ENCODE measurements around the gene CSHL1. TPM values are rescaled to one million over a fixed set of nuclear protein-coding genes. Genes with fewer than 3 reads are reported as not detected.

The CSHL1 gene
- total RNA-seq, 1 experiment from 2014 or later: not detected

DNA sequence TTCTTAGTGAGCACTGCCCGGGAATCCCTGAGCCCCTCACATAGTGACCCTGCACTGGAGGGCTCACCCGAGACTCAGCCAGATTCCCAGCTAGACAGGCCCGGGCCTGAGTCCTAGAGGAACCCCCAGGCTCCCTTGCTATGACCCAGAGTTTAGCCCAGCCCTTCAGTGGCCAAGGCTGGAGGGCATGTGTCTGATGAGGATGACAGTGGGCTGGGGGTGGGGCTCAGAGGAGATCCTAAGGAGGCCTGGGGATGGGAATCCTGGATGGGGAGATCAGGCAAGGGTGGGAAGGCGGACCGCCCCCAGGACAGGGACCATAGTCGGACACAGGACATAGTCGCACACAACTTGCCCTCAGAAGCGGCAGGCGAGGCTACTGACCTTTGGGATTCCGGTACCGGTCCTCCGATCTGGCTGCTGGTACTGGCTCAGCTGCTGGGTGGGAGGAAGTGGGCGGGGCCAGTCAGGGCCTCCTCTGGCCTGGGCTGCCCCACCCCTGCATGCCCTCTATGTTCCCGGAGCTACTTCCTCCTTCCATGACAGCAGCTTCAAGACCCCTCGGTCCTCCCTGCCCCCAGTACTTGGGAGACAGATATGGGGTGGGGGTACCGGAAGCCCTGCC lies 20.0 kb upstream of the CSHL1 start:
- H3K4me1 ChIP-seq: no peaks in the 10 kb centered on the region
- ChIA-PET POLR2A (no interaction called here), CTCF (interaction anchor here (3.1 kb wide), 1 partner anchor 16 kb away, joined by 10 read pairs; no protein-coding TSS in a partner anchor)
- TF ChIP-seq, protein P1, sequence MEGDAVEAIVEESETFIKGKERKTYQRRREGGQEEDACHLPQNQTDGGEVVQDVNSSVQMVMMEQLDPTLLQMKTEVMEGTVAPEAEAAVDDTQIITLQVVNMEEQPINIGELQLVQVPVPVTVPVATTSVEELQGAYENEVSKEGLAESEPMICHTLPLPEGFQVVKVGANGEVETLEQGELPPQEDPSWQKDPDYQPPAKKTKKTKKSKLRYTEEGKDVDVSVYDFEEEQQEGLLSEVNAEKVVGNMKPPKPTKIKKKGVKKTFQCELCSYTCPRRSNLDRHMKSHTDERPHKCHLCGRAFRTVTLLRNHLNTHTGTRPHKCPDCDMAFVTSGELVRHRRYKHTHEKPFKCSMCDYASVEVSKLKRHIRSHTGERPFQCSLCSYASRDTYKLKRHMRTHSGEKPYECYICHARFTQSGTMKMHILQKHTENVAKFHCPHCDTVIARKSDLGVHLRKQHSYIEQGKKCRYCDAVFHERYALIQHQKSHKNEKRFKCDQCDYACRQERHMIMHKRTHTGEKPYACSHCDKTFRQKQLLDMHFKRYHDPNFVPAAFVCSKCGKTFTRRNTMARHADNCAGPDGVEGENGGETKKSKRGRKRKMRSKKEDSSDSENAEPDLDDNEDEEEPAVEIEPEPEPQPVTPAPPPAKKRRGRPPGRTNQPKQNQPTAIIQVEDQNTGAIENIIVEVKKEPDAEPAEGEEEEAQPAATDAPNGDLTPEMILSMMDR (IDR thresholded peaks at IDR 0.05; ENCODE audit: insufficient read depth in 1 of 2, low read depth in 1 of 2, low read length in 1 of 2, severe bottlenecking in 1 of 2, unreplicated experiment in 1 of 2): no peak
- Mint-ChIP-seq H3K4me3 (ENCODE audit: unreplicated experiment) (no peak overlapping the region), H3K27me3 (ENCODE audit: insufficient read depth, unreplicated experiment) (peaks cover under 1% of the 10 kb centered on the region), H3K4me1 (ENCODE audit: low read depth, unreplicated experiment) (no peaks in the 10 kb centered on the region), H3K9me3 (ENCODE audit: unreplicated experiment) (no peaks in the 10 kb centered on the region), H3K36me3 (ENCODE audit: insufficient read depth, unreplicated experiment) (no peaks in the 10 kb centered on the region), H3K27ac (ENCODE audit: unreplicated experiment) (no peak overlapping the region)
- DNase-seq: no peak
- BruUV-seq (replicated peaks): no TSS peak
- intact Hi-C loops (cut with micrococcal nuclease; ENCODE audit: unreplicated experiment): no loop called here
- H3K27me3 ChIP-seq (replicated peaks; ENCODE audit: control insufficient read depth, insufficient read depth, low read length): no peaks in the 10 kb centered on the region
- no peaks in the 10 kb centered on the region for H3K36me3 ChIP-seq (ENCODE audit: control insufficient read depth, insufficient read depth, low read length)
- H3K4me3 ChIP-seq (ENCODE audit: low read depth, low read length): no peak overlapping the region
- no peaks in the 10 kb centered on the region for H3K9me3 ChIP-seq

DNA sequence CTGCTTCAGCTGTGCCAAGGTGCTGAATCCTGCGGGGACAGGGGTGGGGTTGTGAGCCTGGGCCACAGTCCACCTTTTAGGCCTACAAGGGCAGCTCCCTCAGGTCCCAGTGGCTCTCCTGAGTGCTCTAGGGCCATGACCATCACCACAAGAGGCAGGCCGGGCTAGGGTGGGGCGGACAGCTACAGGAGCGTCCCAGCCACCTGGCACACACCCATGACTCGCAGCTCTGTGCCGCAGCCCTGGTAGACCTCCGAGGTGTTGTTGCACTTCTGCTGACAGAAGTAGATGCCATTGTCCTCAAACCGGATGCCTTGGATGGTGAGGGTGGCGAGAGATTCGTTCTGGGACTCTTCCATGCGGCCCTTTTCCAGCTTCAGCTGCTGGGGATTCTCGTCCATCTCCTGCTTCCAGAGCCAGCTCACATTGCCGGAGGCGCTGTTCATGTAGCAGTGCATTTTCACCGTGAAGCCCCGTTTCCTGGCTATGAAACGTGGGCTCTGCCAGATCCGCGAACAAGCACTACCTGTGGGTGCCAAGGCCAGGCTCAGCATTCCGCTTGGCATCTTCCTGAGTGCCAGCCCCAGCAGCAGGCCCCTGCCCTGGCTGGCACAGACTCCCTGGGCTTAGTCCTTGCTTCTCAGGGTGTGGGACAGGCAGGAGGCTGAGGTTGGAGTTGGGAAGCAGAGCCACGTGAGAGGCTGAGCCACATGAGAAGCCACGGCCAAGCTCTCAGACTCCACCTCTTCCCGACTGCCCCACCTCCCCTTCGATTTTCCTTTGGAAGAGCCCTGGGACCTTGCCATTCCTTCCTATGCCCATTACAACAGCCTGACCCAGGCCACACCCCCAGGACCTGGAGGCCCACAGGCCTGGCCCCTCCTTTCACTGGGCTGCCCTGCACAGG lies 19.1 kb upstream of the CSHL1 start:
- Mint-ChIP-seq H3K4me1 (ENCODE audit: low read depth, unreplicated experiment) (no peaks in the 10 kb centered on the region), H3K9me3 (ENCODE audit: unreplicated experiment) (no peaks in the 10 kb centered on the region), H3K4me3 (ENCODE audit: unreplicated experiment) (no peak overlapping the region), H3K27me3 (ENCODE audit: insufficient read depth, unreplicated experiment) (no peaks in the 10 kb centered on the region), H3K27ac (ENCODE audit: unreplicated experiment) (no peak overlapping the region), H3K36me3 (ENCODE audit: insufficient read depth, unreplicated experiment) (no peaks in the 10 kb centered on the region)
- no peaks in the 10 kb centered on the region for H3K9me3 ChIP-seq
- no peaks in the 10 kb centered on the region for H3K27me3 ChIP-seq (replicated peaks; ENCODE audit: control insufficient read depth, insufficient read depth, low read length)
- H3K4me1 ChIP-seq: no peaks in the 10 kb centered on the region
- POLR2A ChIA-PET: no interaction called here
- TF ChIP-seq, protein P1 (IDR thresholded peaks at IDR 0.05; ENCODE audit: insufficient read depth in 1 of 2, low read depth in 1 of 2, low read length in 1 of 2, severe bottlenecking in 1 of 2, unreplicated experiment in 1 of 2): no peak
- no peak for DNase-seq
- BruUV-seq (replicated peaks): no TSS peak
- H3K36me3 ChIP-seq (ENCODE audit: control insufficient read depth, insufficient read depth, low read length): no peaks in the 10 kb centered on the region
- CTCF ChIA-PET: interaction anchor here (0.7 to 3.1 kb wide), 2 partner anchors 17 to 99 kb away, joined by 3 to 10 read pairs; no protein-coding TSS in a partner anchor
- intact Hi-C loops (cut with micrococcal nuclease; ENCODE audit: unreplicated experiment): no loop called here
- H3K4me3 ChIP-seq (ENCODE audit: low read depth, low read length): no peak overlapping the region

DNA sequence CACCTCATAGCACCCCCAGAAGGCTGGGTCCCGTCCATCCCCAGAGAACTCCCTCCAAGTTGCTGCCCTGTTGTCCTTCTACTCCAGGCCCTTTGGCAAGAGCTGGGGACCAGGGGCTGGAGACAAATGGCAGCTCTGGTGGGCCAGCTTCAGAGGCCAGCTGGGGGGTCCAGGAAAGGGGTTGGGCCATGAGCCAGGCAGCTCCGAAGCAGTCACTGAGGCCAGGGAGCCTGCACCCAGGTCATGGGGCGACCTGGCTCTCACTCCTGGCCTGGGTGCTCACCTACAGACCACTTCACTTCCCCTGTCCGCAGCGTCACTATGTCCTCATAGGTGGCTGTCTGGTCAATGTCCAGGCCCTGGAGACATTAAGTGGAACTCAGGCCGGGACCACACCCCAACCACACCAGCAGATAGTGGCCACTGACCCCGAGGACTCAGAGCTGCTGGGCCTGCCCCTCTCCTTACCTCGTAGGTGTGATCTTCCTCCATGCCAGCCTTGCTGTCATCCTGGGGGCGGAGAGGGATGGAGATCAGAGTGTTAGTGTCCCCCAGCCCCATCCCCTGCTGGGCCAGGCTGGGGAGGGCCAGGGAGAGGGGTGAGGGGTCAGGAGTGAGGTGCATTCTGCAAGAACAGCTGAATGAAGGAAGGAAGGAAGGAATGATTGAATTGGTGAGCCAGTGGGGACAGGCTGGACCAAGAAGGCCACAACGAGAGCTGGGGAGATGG lies 18.1 kb upstream of the CSHL1 start:
- no peaks in the 10 kb centered on the region for H3K36me3 Mint-ChIP-seq (ENCODE audit: insufficient read depth, unreplicated experiment)
- TF ChIP-seq, protein P1 (IDR thresholded peaks at IDR 0.05; ENCODE audit: insufficient read depth in 1 of 2, low read depth in 1 of 2, low read length in 1 of 2, severe bottlenecking in 1 of 2, unreplicated experiment in 1 of 2): no peak
- no peak overlapping the region for H3K27ac Mint-ChIP-seq (ENCODE audit: unreplicated experiment)
- H3K4me1 Mint-ChIP-seq (ENCODE audit: low read depth, unreplicated experiment): no peaks in the 10 kb centered on the region
- Histone ChIP-seq H3K36me3 (ENCODE audit: control insufficient read depth, insufficient read depth, low read length) (no peaks in the 10 kb centered on the region), H3K9me3 (no peaks in the 10 kb centered on the region), H3K4me1 (no peaks in the 10 kb centered on the region), H3K4me3 (ENCODE audit: low read depth, low read length) (no peak overlapping the region), H3K27me3 (replicated peaks; ENCODE audit: control insufficient read depth, insufficient read depth, low read length) (no peaks in the 10 kb centered on the region)
- no peaks in the 10 kb centered on the region for H3K9me3 Mint-ChIP-seq (ENCODE audit: unreplicated experiment)
- BruUV-seq (replicated peaks): no TSS peak
- no peak for DNase-seq
- POLR2A ChIA-PET: no interaction called here
- intact Hi-C loops (cut with micrococcal nuclease; ENCODE audit: unreplicated experiment): no loop called here
- no peaks in the 10 kb centered on the region for H3K27me3 Mint-ChIP-seq (ENCODE audit: insufficient read depth, unreplicated experiment)
- CTCF ChIA-PET: interaction anchor here (3.1 kb wide), 1 partner anchor 18 kb away, joined by 10 read pairs; no protein-coding TSS in a partner anchor
- no peak overlapping the region for H3K4me3 Mint-ChIP-seq (ENCODE audit: unreplicated experiment)
